Parathyroid adenoma (tissue), 2 donors: ENCODE data around the gene ST6GALNAC3.

Experiments
- H2AFZ ChIP-seq: fragments of 300-600 bp; sonication (generic); one replicate; pipeline ENCODE4 v1.7.0; 2017; ENCODE audit warnings: antibody characterized with exemption, mild to moderate bottlenecking
- H3K27ac ChIP-seq: fragments of 300-600 bp; sonication (generic); one replicate; pipeline ENCODE4 v1.7.0; 2017
- H3K27me3 ChIP-seq: fragments of 300-600 bp; sonication (generic); one replicate; pipeline ENCODE4 v1.7.0; 2017; ENCODE audit warnings: low read length; ENCODE audit not compliant: control insufficient read depth, insufficient read depth
- H3K36me3 ChIP-seq: fragments of 300-600 bp; sonication (generic); one replicate; pipeline ENCODE4 v1.7.0; 2017; ENCODE audit warnings: low read length; ENCODE audit not compliant: control insufficient read depth, insufficient read depth
- H3K4me1 ChIP-seq: fragments of 300-600 bp; sonication (generic); one replicate; pipeline ENCODE4 v1.7.0; 2017; ENCODE audit warnings: control low read depth
- H3K4me2 ChIP-seq: fragments of 300-600 bp; sonication (generic); one replicate; pipeline ENCODE4 v1.7.0; 2017; ENCODE audit warnings: low read length
- H3K4me3 ChIP-seq: fragments of 300-600 bp; sonication (generic); one replicate; pipeline ENCODE4 v1.7.0; 2017; ENCODE audit warnings: low read depth, low read length
- H3K79me2 ChIP-seq: fragments of 300-600 bp; sonication (generic); one replicate; pipeline ENCODE4 v1.7.0; 2017; ENCODE audit warnings: control low read depth
- H3K9ac ChIP-seq: fragments of 300-600 bp; sonication (generic); one replicate; pipeline ENCODE4 v1.7.0; 2017; ENCODE audit warnings: mild to moderate bottlenecking
- H3K9me3 ChIP-seq: fragments of 300-600 bp; sonication (generic); one replicate; pipeline ENCODE4 v1.7.0; 2017; ENCODE audit warnings: low read length; ENCODE audit not compliant: control insufficient read depth
- TF ChIP-seq, protein P1 (sequence below): fragments of 300-600 bp; sonication (generic); IDR thresholded peaks from one replicate; pipeline ENCODE4 v1.7.0; 2017; ENCODE audit warnings: antibody characterized with exemption, mild to moderate bottlenecking
- donor health status: primary hyperparathyroidism.

The ST6GALNAC3 gene

DNA sequence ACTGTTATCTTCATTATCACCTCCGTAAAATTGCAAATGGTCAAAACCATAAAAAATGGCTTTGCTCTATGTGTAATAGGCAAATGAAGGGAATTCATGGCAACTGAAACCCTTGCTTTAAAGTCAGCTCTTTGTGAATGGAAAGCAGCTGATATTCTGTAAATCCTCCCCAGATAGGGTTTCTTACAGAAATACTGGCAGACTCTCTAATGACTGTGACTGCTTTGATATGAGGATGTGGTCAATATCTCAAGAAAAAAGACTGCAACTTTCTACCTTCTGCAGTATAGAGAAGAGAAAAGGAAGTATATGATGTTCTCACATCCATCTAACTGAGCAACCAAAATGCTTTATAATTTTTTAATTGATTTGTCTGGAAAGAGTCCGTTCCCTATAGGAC is 193.1 kb downstream of the ST6GALNAC3 start:
- H3K4me2 ChIP-seq, result peak overlapping the region; percentile 69
- H3K79me2 ChIP-seq, result no peaks in the 10 kb centered on the region
- no peaks in the 10 kb centered on the region for H3K27me3 ChIP-seq
- TF ChIP-seq, protein P1, sequence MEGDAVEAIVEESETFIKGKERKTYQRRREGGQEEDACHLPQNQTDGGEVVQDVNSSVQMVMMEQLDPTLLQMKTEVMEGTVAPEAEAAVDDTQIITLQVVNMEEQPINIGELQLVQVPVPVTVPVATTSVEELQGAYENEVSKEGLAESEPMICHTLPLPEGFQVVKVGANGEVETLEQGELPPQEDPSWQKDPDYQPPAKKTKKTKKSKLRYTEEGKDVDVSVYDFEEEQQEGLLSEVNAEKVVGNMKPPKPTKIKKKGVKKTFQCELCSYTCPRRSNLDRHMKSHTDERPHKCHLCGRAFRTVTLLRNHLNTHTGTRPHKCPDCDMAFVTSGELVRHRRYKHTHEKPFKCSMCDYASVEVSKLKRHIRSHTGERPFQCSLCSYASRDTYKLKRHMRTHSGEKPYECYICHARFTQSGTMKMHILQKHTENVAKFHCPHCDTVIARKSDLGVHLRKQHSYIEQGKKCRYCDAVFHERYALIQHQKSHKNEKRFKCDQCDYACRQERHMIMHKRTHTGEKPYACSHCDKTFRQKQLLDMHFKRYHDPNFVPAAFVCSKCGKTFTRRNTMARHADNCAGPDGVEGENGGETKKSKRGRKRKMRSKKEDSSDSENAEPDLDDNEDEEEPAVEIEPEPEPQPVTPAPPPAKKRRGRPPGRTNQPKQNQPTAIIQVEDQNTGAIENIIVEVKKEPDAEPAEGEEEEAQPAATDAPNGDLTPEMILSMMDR, result no peak
- no peak overlapping the region for H3K4me3 ChIP-seq
- H3K4me1 ChIP-seq, result peaks cover 27% of the 10 kb centered on the region
- no peaks in the 10 kb centered on the region for H3K36me3 ChIP-seq
- H3K9me3 ChIP-seq, result no peaks in the 10 kb centered on the region
- no peak overlapping the region for H3K9ac ChIP-seq
- H2AFZ ChIP-seq, result no peak overlapping the region
- H3K27ac ChIP-seq, result peak overlapping the region; percentile 92

DNA sequence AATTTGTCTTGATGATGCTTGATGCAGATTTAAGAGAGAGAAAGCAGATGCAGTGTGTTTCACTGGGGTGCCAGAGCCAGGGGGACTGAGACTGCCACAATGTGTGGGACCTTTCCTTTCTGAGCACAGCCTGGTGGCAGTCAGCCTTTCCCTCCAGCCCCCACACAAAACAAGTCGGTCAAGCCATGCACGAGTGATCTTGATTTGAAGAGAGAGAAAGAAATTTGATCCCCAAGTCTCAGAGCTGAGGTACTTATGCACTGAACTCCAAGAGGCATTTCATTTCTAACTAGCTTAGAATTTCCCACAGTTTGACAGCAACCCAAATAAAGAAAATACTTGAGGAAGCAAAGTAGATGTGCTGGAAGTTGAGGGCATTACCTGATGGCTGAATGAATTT is 193.8 kb downstream of the ST6GALNAC3 start:
- no peak overlapping the region for H3K9ac ChIP-seq
- H3K4me2 ChIP-seq, result peak overlapping the region; percentile 69
- H3K36me3 ChIP-seq, result no peaks in the 10 kb centered on the region
- no peaks in the 10 kb centered on the region for H3K9me3 ChIP-seq
- peak overlapping the region; percentile 92 for H3K27ac ChIP-seq
- peak overlapping the region; percentile 66 for H2AFZ ChIP-seq
- no peak overlapping the region for H3K4me3 ChIP-seq
- TF ChIP-seq, protein P1, result no peak
- H3K4me1 ChIP-seq, result peaks cover 27% of the 10 kb centered on the region
- H3K27me3 ChIP-seq, result no peaks in the 10 kb centered on the region
- no peaks in the 10 kb centered on the region for H3K79me2 ChIP-seq

DNA sequence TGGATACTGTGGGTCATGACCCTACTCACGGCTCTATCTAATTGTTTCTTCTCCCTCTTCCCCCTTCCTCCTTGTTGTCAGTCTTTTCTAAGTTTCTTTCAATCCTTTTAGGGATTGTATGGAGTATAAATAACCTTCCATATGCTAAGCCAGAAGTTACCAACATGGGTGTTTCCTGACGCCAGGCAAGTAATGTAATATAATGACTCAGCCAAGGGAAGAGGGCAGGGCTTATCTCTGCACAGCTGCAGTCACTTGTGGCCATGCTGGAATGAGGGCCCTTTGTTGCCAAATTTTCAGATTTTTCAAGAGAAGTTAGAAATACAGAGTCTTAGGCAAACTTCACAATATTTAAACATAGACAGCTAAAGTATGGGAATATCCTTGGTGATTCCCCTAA is 194.6 kb downstream of the ST6GALNAC3 start:
- H3K27ac ChIP-seq, result peak overlapping the region; percentile 92
- H3K36me3 ChIP-seq, result no peaks in the 10 kb centered on the region
- TF ChIP-seq, protein P1, result no peak
- H3K4me1 ChIP-seq, result peaks cover 27% of the 10 kb centered on the region
- H3K9me3 ChIP-seq, result no peaks in the 10 kb centered on the region
- H3K4me3 ChIP-seq, result peak overlapping the region; percentile 35
- H3K4me2 ChIP-seq, result peak overlapping the region; percentile 69
- H3K79me2 ChIP-seq, result no peaks in the 10 kb centered on the region
- no peak overlapping the region for H3K9ac ChIP-seq
- peak overlapping the region; percentile 46 for H2AFZ ChIP-seq
- H3K27me3 ChIP-seq, result no peaks in the 10 kb centered on the region

DNA sequence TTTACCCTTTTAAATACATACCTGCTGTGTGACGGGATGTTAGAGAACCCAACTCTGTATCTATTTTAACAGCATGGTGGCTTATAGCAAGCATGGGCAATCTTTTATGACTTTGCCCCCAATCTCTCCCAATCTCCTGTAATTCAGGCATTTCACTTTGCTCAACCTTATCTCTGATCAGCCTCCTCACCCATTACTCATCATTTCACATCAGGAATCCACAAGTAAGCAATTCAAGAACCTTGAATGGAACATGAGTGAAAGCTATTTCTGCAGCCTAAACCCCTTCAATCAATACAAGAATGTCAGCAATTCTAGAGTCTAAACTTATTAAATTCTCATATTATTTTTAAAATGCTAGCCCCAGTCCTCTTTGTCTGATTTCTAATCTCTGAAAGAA is 199.8 kb downstream of the ST6GALNAC3 start:
- H3K4me3 ChIP-seq, result peak overlapping the region; percentile 12
- no peaks in the 10 kb centered on the region for H3K9me3 ChIP-seq
- no peak overlapping the region for H2AFZ ChIP-seq
- H3K36me3 ChIP-seq, result no peaks in the 10 kb centered on the region
- peak overlapping the region; percentile 63 for H3K27ac ChIP-seq
- peak overlapping the region; percentile 37 for H3K4me2 ChIP-seq
- no peak overlapping the region for H3K9ac ChIP-seq
- TF ChIP-seq, protein P1, result no peak
- H3K4me1 ChIP-seq, result peaks cover 20% of the 10 kb centered on the region
- H3K79me2 ChIP-seq, result no peaks in the 10 kb centered on the region
- H3K27me3 ChIP-seq, result no peaks in the 10 kb centered on the region

GRCh38 chr1:76274718-76275117 is 200.2 kb downstream of the ST6GALNAC3 start:
- no peaks in the 10 kb centered on the region for H3K36me3 ChIP-seq
- H3K9ac ChIP-seq, result no peak overlapping the region
- H2AFZ ChIP-seq, result no peak overlapping the region
- H3K4me2 ChIP-seq, result peak overlapping the region; percentile 37
- TF ChIP-seq, protein P1, result no peak
- H3K27ac ChIP-seq, result peak overlapping the region; percentile 63
- no peaks in the 10 kb centered on the region for H3K9me3 ChIP-seq
- H3K4me3 ChIP-seq, result peak overlapping the region; percentile 12
- no peaks in the 10 kb centered on the region for H3K79me2 ChIP-seq
- H3K4me1 ChIP-seq, result peaks cover 16% of the 10 kb centered on the region
- H3K27me3 ChIP-seq, result no peaks in the 10 kb centered on the region
